Trophoblast cell (in vitro differentiated cells and primary cell): ENCODE data around the gene SLC2A4.

Experiments used
- DNase-seq, 2 donors: peaks; one replicate each; pipeline ENCODE4 v3.0.0-alpha.2; 2016
- H2AFZ ChIP-seq: 2 replicates; pipeline ENCODE4 v1.6.1; 2013; ENCODE audit warnings: low read length, moderate library complexity, mild to moderate bottlenecking; ENCODE audit not compliant: insufficient read depth, poor library complexity
- H2AK5ac ChIP-seq: 2 replicates; pipeline ENCODE4 v1.6.1; 2013; ENCODE audit warnings: mild to moderate bottlenecking, low read length
- H2BK120ac ChIP-seq: 2 replicates; pipeline ENCODE4 v1.6.1; 2013; ENCODE audit warnings: low read length, mild to moderate bottlenecking, moderate library complexity; ENCODE audit not compliant: insufficient read depth, poor library complexity
- H2BK12ac ChIP-seq: 2 replicates; pipeline ENCODE4 v1.6.1; 2013; ENCODE audit warnings: mild to moderate bottlenecking, low read length, moderate library complexity
- H2BK5ac ChIP-seq: 2 replicates; pipeline ENCODE4 v1.6.1; 2013; ENCODE audit warnings: low read length, low read depth, moderate library complexity, mild to moderate bottlenecking; ENCODE audit not compliant: poor library complexity
- H3K14ac ChIP-seq: 2 replicates; pipeline ENCODE4 v1.6.1; 2013; ENCODE audit warnings: mild to moderate bottlenecking, low read length
- H3K18ac ChIP-seq: 2 replicates; pipeline ENCODE4 v1.6.1; 2013; ENCODE audit warnings: mild to moderate bottlenecking, low read length
- H3K23ac ChIP-seq: 2 replicates; pipeline ENCODE4 v1.6.1; 2013; ENCODE audit warnings: low read length
- H3K27ac ChIP-seq: 2 replicates; pipeline ENCODE4 v1.5.1; 2013; ENCODE audit warnings: low read depth, mild to moderate bottlenecking, inconsistent platforms, low read length, moderate library complexity
- H3K27me3 ChIP-seq: 2 replicates; pipeline ENCODE4 v1.6.1; 2013; ENCODE audit warnings: inconsistent platforms, mild to moderate bottlenecking, low read length, moderate library complexity; ENCODE audit not compliant: insufficient read depth
- H3K36me3 ChIP-seq, 2 experiments: 1 replicate in 1 of 2; 2 replicates in 1 of 2; pipeline ENCODE4 v1.6.1; 2013; ENCODE audit warnings: low read length in 2 of 2, mild to moderate bottlenecking in 2 of 2, moderate library complexity in 1 of 2; ENCODE audit not compliant: insufficient read depth in 2 of 2, control insufficient read depth in 1 of 2
- H3K4ac ChIP-seq: 2 replicates; pipeline ENCODE4 v1.6.1; 2013; ENCODE audit warnings: low read depth, mild to moderate bottlenecking, low read length, moderate library complexity
- H3K4me1 ChIP-seq, 2 experiments: 1 replicate in 1 of 2; 2 replicates in 1 of 2; pipeline ENCODE4 v1.6.1; 2013; ENCODE audit warnings: low read length in 2 of 2, mild to moderate bottlenecking in 2 of 2, moderate library complexity in 1 of 2; ENCODE audit not compliant: insufficient read depth in 2 of 2, control insufficient read depth in 1 of 2
- H3K4me2 ChIP-seq: 2 replicates; pipeline ENCODE4 v1.6.1; 2013; ENCODE audit warnings: inconsistent platforms, mild to moderate bottlenecking, low read length, moderate library complexity
- H3K4me3 ChIP-seq: 2 replicates; pipeline ENCODE4 v1.5.1; 2013; ENCODE audit warnings: mild to moderate bottlenecking, low read depth, low read length, inconsistent platforms
- H3K79me1 ChIP-seq: one replicate; pipeline ENCODE4 v1.6.1; 2013; ENCODE audit warnings: low read length
- H3K79me2 ChIP-seq: 2 replicates; pipeline ENCODE4 v1.6.1; 2013; ENCODE audit warnings: low read length, mild to moderate bottlenecking; ENCODE audit not compliant: control insufficient read depth, insufficient read depth, poor library complexity
- H3K9ac ChIP-seq: 2 replicates; pipeline ENCODE4 v1.6.1; 2013; ENCODE audit warnings: mild to moderate bottlenecking, low read length
- H3K9me3 ChIP-seq: 2 replicates; pipeline ENCODE4 v1.6.1; 2013; ENCODE audit warnings: low read depth, mild to moderate bottlenecking, control low read depth, inconsistent platforms, low read length; ENCODE audit not compliant: insufficient read depth
- H4K12ac ChIP-seq: 2 replicates; pipeline ENCODE4 v1.6.1; 2013; ENCODE audit warnings: low read depth, mild to moderate bottlenecking, low read length, moderate library complexity
- H4K8ac ChIP-seq: 2 replicates; pipeline ENCODE4 v1.6.1; 2013; ENCODE audit warnings: low read depth, mild to moderate bottlenecking, low read length, moderate library complexity
- H4K91ac ChIP-seq: one replicate; pipeline ENCODE4 v1.6.1; 2013; ENCODE audit warnings: low read depth, mild to moderate bottlenecking, low read length, moderate library complexity
- WGBS: extraction: QIAGEN DNeasy Blood & Tissue Kit; methylation state at CpG from one replicate; pipeline ENCODE4 v1.1.7; 2013; ENCODE audit warnings: missing lambda C conversion rate; ENCODE audit not compliant: insufficient read length, insufficient coverage; ENCODE audit errors: extremely low coverage; 5-methylcytosine and 5-hydroxymethylcytosine counted together

SLC2A4 gene

DNA sequence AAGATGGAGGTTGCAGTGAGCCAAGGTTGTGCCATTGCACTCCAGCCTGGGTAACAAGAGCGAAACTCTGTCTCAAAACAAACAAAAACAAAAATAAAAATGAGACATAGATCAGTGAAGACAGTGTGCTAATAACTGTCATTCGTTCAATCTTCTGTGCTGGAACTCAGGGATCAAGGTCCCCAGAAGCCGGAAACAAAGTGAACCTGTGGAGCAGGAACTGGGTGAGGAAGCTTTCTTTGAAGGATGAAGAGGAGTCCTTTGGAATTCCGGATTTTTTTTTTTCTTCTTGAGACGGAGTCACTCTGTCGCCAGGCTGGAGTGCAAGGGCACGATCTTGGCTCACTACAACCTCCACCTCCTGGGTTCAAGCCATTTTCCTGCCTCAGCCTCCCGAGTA, 2.1 kb upstream of the SLC2A4 start:
- H3K4me1 ChIP-seq = peaks cover 16% of the 10 kb centered on the region in 2 experiments
- no peak for DNase-seq
- no peaks in the 10 kb centered on the region for H3K36me3 ChIP-seq
- no peaks in the 10 kb centered on the region for H3K79me1 ChIP-seq
- H3K14ac ChIP-seq = no peak overlapping the region
- H3K27me3 ChIP-seq = peaks cover 6% of the 10 kb centered on the region
- H4K91ac ChIP-seq = no peak overlapping the region
- H3K4me3 ChIP-seq = no peak overlapping the region
- H4K8ac ChIP-seq = no peak overlapping the region
- no peak overlapping the region for H4K12ac ChIP-seq
- no peak overlapping the region for H2BK5ac ChIP-seq
- H3K9ac ChIP-seq = no peak overlapping the region
- no peak overlapping the region for H2AFZ ChIP-seq
- H3K79me2 ChIP-seq = no peaks in the 10 kb centered on the region
- no CpG with 5 or more reads among the region's 8 CpGs for WGBS
- H3K4me2 ChIP-seq = no peak overlapping the region
- no peak overlapping the region for H3K4ac ChIP-seq
- no peak overlapping the region for H3K18ac ChIP-seq
- no peak overlapping the region for H2AK5ac ChIP-seq
- no peak overlapping the region for H3K23ac ChIP-seq
- no peak overlapping the region for H2BK12ac ChIP-seq
- no peak overlapping the region for H3K27ac ChIP-seq
- no peaks in the 10 kb centered on the region for H3K9me3 ChIP-seq
- H2BK120ac ChIP-seq = no peak overlapping the region

GRCh38 chr17:7280519-7281073, 922 bp upstream of the SLC2A4 start:
- peak overlapping the region; percentile 17 for H2AFZ ChIP-seq
- no peak overlapping the region for H4K8ac ChIP-seq
- H2AK5ac ChIP-seq = no peak overlapping the region
- no peak overlapping the region for H2BK120ac ChIP-seq
- no peak overlapping the region for H3K14ac ChIP-seq
- no peak overlapping the region for H2BK5ac ChIP-seq
- no peak overlapping the region for H3K9ac ChIP-seq
- no peak overlapping the region for H4K12ac ChIP-seq
- no peak overlapping the region for H4K91ac ChIP-seq
- H3K4ac ChIP-seq = no peak overlapping the region
- no CpG with 5 or more reads among the region's 29 CpGs for WGBS
- H3K79me1 ChIP-seq = no peaks in the 10 kb centered on the region
- H3K4me2 ChIP-seq = peak overlapping the region; percentile 78
- H3K9me3 ChIP-seq = no peaks in the 10 kb centered on the region
- peaks cover 16% of the 10 kb centered on the region in 2 experiments for H3K4me1 ChIP-seq
- H3K23ac ChIP-seq = no peak overlapping the region
- no peak overlapping the region for H3K27ac ChIP-seq
- no peaks in the 10 kb centered on the region for H3K79me2 ChIP-seq
- no peak overlapping the region for H3K18ac ChIP-seq
- DNase-seq = peak; percentile 95 to 98
- no peak overlapping the region for H3K4me3 ChIP-seq
- H3K36me3 ChIP-seq = no peaks in the 10 kb centered on the region
- H3K27me3 ChIP-seq = peaks cover 6% of the 10 kb centered on the region
- no peak overlapping the region for H2BK12ac ChIP-seq

- no peak overlapping the region for H3K23ac ChIP-seq
- H3K36me3 ChIP-seq = no peaks in the 10 kb centered on the region
- no peak overlapping the region for H4K12ac ChIP-seq
- H3K79me1 ChIP-seq = no peaks in the 10 kb centered on the region
- no peak for DNase-seq
- peaks cover 16% of the 10 kb centered on the region in 2 experiments for H3K4me1 ChIP-seq
- H3K79me2 ChIP-seq = no peaks in the 10 kb centered on the region
- H3K14ac ChIP-seq = no peak overlapping the region
- no peak overlapping the region for H3K9ac ChIP-seq
- no peak overlapping the region for H4K91ac ChIP-seq
- no peak overlapping the region for H3K27ac ChIP-seq
- H3K27me3 ChIP-seq = peaks cover 6% of the 10 kb centered on the region
- no peak overlapping the region for H4K8ac ChIP-seq
- H3K4me2 ChIP-seq = peak overlapping the region; percentile 78
- H2AFZ ChIP-seq = peak overlapping the region; percentile 73
- no peaks in the 10 kb centered on the region for H3K9me3 ChIP-seq
- no peak overlapping the region for H2AK5ac ChIP-seq
- no CpG with 5 or more reads among the region's 43 CpGs for WGBS
- no peak overlapping the region for H2BK5ac ChIP-seq
- no peak overlapping the region for H2BK120ac ChIP-seq
- H3K4me3 ChIP-seq = peak overlapping the region; percentile 27
- no peak overlapping the region for H2BK12ac ChIP-seq
- H3K4ac ChIP-seq = no peak overlapping the region
- no peak overlapping the region for H3K18ac ChIP-seq
Measured at GRCh38 chr17:7281953-7282751, 634 bp downstream of the SLC2A4 start.

- no peak overlapping the region for H2BK120ac ChIP-seq
- H3K9ac ChIP-seq = no peak overlapping the region
- no peak overlapping the region for H3K4ac ChIP-seq
- H4K91ac ChIP-seq = no peak overlapping the region
- no peak overlapping the region for H3K23ac ChIP-seq
- H3K18ac ChIP-seq = no peak overlapping the region
- no peak overlapping the region for H2BK5ac ChIP-seq
- H3K9me3 ChIP-seq = no peaks in the 10 kb centered on the region
- no peak overlapping the region for H2AFZ ChIP-seq
- H2AK5ac ChIP-seq = no peak overlapping the region
- H2BK12ac ChIP-seq = no peak overlapping the region
- no CpG with 5 or more reads among the region's 6 CpGs for WGBS
- H3K79me2 ChIP-seq = no peaks in the 10 kb centered on the region
- no peaks in the 10 kb centered on the region for H3K36me3 ChIP-seq
- no peak overlapping the region for H3K4me2 ChIP-seq
- H4K12ac ChIP-seq = no peak overlapping the region
- peaks cover 6% of the 10 kb centered on the region for H3K27me3 ChIP-seq
- no peak overlapping the region for H3K4me3 ChIP-seq
- H3K4me1 ChIP-seq = peaks cover 16% of the 10 kb centered on the region in 2 experiments
- DNase-seq = no peak
- H4K8ac ChIP-seq = no peak overlapping the region
- no peak overlapping the region for H3K14ac ChIP-seq
- H3K79me1 ChIP-seq = no peaks in the 10 kb centered on the region
- no peak overlapping the region for H3K27ac ChIP-seq
Measured at GRCh38 chr17:7282752-7283321, 1.3 kb downstream of the SLC2A4 start.
